Left lobe of liver (tissue), 1 donor: ENCODE results near the gene TMEM271. TPM values are rescaled to one million over a fixed set of nuclear protein-coding genes. Genes with fewer than 3 reads are reported as not detected.

Source experiments
- total RNA-seq: library from RNA; stranded (reverse); gene quantifications from one replicate; pipeline ENCODE4 v1.2.1, GENCODE V29; 2021
- donor health status: DM: no; HTN: yes; CAD: no.

TMEM271 gene
- total RNA-seq, 1 donor from 2014 or later = not detected

Other genes starting within 250 kb of the TMEM271 start
- 6.5 TPM for gene ZNF141, start 238.5 kb downstream of the TMEM271 start, total RNA-seq
- gene ZNF721, start 77.1 kb downstream of the TMEM271 start, total RNA-seq = 9.4 TPM
- 19.4 TPM for gene PIGG, start 77.1 kb downstream of the TMEM271 start, total RNA-seq
- 0.83 TPM for gene PDE6B, start 49.3 kb upstream of the TMEM271 start, total RNA-seq
- 203 TPM for gene ATP5ME, start 98.0 kb upstream of the TMEM271 start, total RNA-seq
- gene MYL5, start 98.2 kb upstream of the TMEM271 start, total RNA-seq = 7.4 TPM
- gene SLC49A3, start 112.9 kb upstream of the TMEM271 start, total RNA-seq = 7.6 TPM
- gene PCGF3, start 129.5 kb upstream of the TMEM271 start, total RNA-seq = 16.6 TPM
- gene CPLX1, start 249.8 kb upstream of the TMEM271 start, total RNA-seq = 1.5 TPM